Dedifferentiated amniotic fluid mesenchymal stem cell (primary cell): ENCODE measurements around the gene EFCAB14.
A peak's percentile ranks its signal among the peaks of the same experiment; 100 is the strongest.
"Not testable (repeated sequence)": the region's sequence is repeated elsewhere in the genome, so short reads cannot be mapped to it uniquely, and the experiment has no call there.

Source experiments
- DNase-seq: peaks from one replicate; pipeline ENCODE4 v3.0.0-alpha.2; 2016; ENCODE audit errors: extremely low spot score

The EFCAB14 gene

GRCh38 chr1:46653405-46653958, 65.4 kb downstream of the EFCAB14 start:
- DNase-seq, result no peak

GRCh38 chr1:46652321-46653100, 66.4 kb downstream of the EFCAB14 start:
- DNase-seq, result no peak

- DNase-seq, result not testable (repeated sequence)
Measured at GRCh38 chr1:46651152-46651551, 67.8 kb downstream of the EFCAB14 start.

GRCh38 chr1:46650491-46650890, 68.4 kb downstream of the EFCAB14 start:
- no peak for DNase-seq

GRCh38 chr1:46649764-46650163, 69.2 kb downstream of the EFCAB14 start:
- no peak for DNase-seq

GRCh38 chr1:46647611-46648010, 71.3 kb downstream of the EFCAB14 start:
- no peak for DNase-seq

- DNase-seq, result no peak
Measured at GRCh38 chr1:46646844-46647243, 72.1 kb downstream of the EFCAB14 start.

- DNase-seq, result no peak
Measured at GRCh38 chr1:46646331-46646730, 72.6 kb downstream of the EFCAB14 start.

GRCh38 chr1:46645815-46646214, 73.1 kb downstream of the EFCAB14 start:
- no peak for DNase-seq

GRCh38 chr1:46643368-46643775, 75.5 kb downstream of the EFCAB14 start:
- peak; percentile 49 for DNase-seq

GRCh38 chr1:46642115-46642680, 76.7 kb downstream of the EFCAB14 start:
- no peak for DNase-seq

- no peak for DNase-seq
Measured at GRCh38 chr1:46639547-46639946, 79.4 kb downstream of the EFCAB14 start.

GRCh38 chr1:46638921-46639320, 80.0 kb downstream of the EFCAB14 start:
- no peak for DNase-seq

- no peak for DNase-seq
Measured at GRCh38 chr1:46637444-46638083, 81.3 kb downstream of the EFCAB14 start.

GRCh38 chr1:46635205-46635604, 83.7 kb downstream of the EFCAB14 start:
- DNase-seq, result no peak

GRCh38 chr1:46630719-46631118, 88.2 kb downstream of the EFCAB14 start:
- no peak for DNase-seq
